Smooth muscle cell (in vitro differentiated cells): Measurements from ENCODE around the gene OSM. TPM values are rescaled to one million over a fixed set of nuclear protein-coding genes. Genes with fewer than 3 reads are reported as not detected.
A peak's percentile ranks its signal among the peaks of the same experiment; 100 is the strongest.

Experiments
- DNase-seq: peaks from one replicate; lab custom pipeline; 2025; ENCODE audit not compliant: unreplicated experiment; lab: John Stamatoyannopoulos, UW
- H2AFZ ChIP-seq: fragments of 200-600 bp; sonication (generic); 2 replicates; pipeline ENCODE4 v1.6.0; 2016; ENCODE audit warnings: antibody characterized with exemption, low read depth, mild to moderate bottlenecking
- H3F3A ChIP-seq: fragments of 200-600 bp; sonication (generic); 2 replicates; pipeline ENCODE4 v1.6.0; 2017; ENCODE audit warnings: antibody characterized with exemption, low read depth
- H3K27ac ChIP-seq: fragments of 200-600 bp; sonication (generic); 2 replicates; pipeline ENCODE4 v1.5.1; 2016; ENCODE audit warnings: low read depth, mild to moderate bottlenecking
- H3K27me3 ChIP-seq: fragments of 200-600 bp; sonication (generic); 2 replicates; pipeline ENCODE4 v1.6.1; 2016; ENCODE audit warnings: low read depth, mild to moderate bottlenecking
- H3K36me3 ChIP-seq: fragments of 200-600 bp; sonication (generic); 2 replicates; pipeline ENCODE4 v1.5.1; 2016; ENCODE audit warnings: low read depth
- H3K4me1 ChIP-seq: fragments of 200-600 bp; sonication (generic); 2 replicates; pipeline ENCODE4 v1.5.1; 2016; ENCODE audit warnings: low read depth
- H3K4me2 ChIP-seq: fragments of 200-600 bp; sonication (generic); 2 replicates; pipeline ENCODE4 v1.6.0; 2016; ENCODE audit warnings: mild to moderate bottlenecking
- H3K4me3 ChIP-seq: fragments of 200-600 bp; sonication (generic); 2 replicates; pipeline ENCODE4 v1.5.1; 2016; ENCODE audit warnings: mild to moderate bottlenecking
- H3K79me2 ChIP-seq: fragments of 200-600 bp; sonication (generic); 2 replicates; pipeline ENCODE4 v1.6.0; 2016; ENCODE audit warnings: low read depth, mild to moderate bottlenecking
- H3K9ac ChIP-seq: fragments of 200-600 bp; sonication (generic); 2 replicates; pipeline ENCODE4 v1.6.0; 2016; ENCODE audit warnings: low read depth
- H3K9me3 ChIP-seq: fragments of 200-600 bp; sonication (generic); replicated peaks from 2 replicates; pipeline ENCODE4 v1.5.1; 2016; ENCODE audit warnings: low read depth
- H4K20me1 ChIP-seq: fragments of 200-600 bp; sonication (generic); 2 replicates; pipeline ENCODE4 v1.6.0; 2016; ENCODE audit warnings: low read depth
- CTCF ChIP-seq: fragments of 200-600 bp; sonication (generic); IDR thresholded peaks from 2 replicates; pipeline ENCODE4 v1.5.1; 2017; ENCODE audit warnings: borderline replicate concordance, mild to moderate bottlenecking, antibody characterized with exemption; ENCODE audit not compliant: insufficient read depth, poor library complexity, severe bottlenecking
- WGBS: methylation state at CpG from one replicate; pipeline ENCODE4 v1.1.7; 2016; ENCODE audit warnings: low lambda C conversion rate; 5-methylcytosine and 5-hydroxymethylcytosine counted together
- polyA plus RNA-seq: library from polyadenylated mRNA; unstranded; fragments of >200 nt; fragmentation: Nextera tagmentation; extraction: Ambion mirVana; gene quantifications from 2 replicates; pipeline ENCODE4 v1.2.1, GENCODE V29; 2016
- total RNA-seq: library from RNA; depleted of rRNA; stranded (reverse); fragments of >200 nt; gene quantifications from 2 replicates; pipeline ENCODE4 v1.2.3, GENCODE V29; 2014

The OSM gene
- total and polyA plus RNA-seq, 2 experiments from 2014 or later, result 0.14 to 0.27 TPM

GRCh38 chr22:30313527-30314363 is 47.1 kb upstream of the OSM start:
- no peaks in the 10 kb centered on the region for H3K9me3 ChIP-seq
- peak overlapping the region; percentile 74 for H3K27ac ChIP-seq
- peaks cover 93% of the 10 kb centered on the region for H3K79me2 ChIP-seq
- H3K4me1 ChIP-seq, result peaks cover 20% of the 10 kb centered on the region
- no peak overlapping the region for H3K4me2 ChIP-seq
- H3K9ac ChIP-seq, result peak overlapping the region; percentile 17
- H3K36me3 ChIP-seq, result no peaks in the 10 kb centered on the region
- H2AFZ ChIP-seq, result no peak overlapping the region
- WGBS, result 79% methylated on average over 6 of the region's 8 CpGs
- H3K4me3 ChIP-seq, result no peak overlapping the region
- DNase-seq, result no peak
- H4K20me1 ChIP-seq, result peaks cover 99% of the 10 kb centered on the region
- H3F3A ChIP-seq, result peaks cover 27% of the 10 kb centered on the region
- no peak for TF ChIP-seq CTCF
- H3K27me3 ChIP-seq, result no peaks in the 10 kb centered on the region

DNA sequence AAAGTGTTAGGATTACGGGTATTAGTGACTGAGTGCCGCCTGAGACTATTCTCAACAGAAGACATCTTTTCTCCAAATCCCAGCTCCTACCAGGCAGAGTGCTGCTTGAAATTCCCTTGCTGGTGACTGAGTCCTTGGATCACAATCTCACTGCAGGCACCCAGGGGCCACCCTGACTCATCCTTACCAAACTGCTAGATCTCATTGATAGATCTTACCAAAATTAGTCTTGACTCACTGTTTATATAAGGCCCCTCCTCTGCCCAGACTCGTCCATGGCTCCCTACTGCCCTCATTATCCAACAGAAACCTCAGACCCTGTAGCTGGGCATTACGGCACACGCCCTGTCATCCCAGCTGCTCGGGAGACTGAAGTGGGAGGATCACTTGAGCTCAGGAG is 45.4 kb upstream of the OSM start:
- WGBS, result 34% methylated on average over 6 of the region's 6 CpGs
- no peaks in the 10 kb centered on the region for H3K36me3 ChIP-seq
- H3K27me3 ChIP-seq, result no peaks in the 10 kb centered on the region
- H3K9ac ChIP-seq, result peak overlapping the region; percentile 6
- TF ChIP-seq CTCF, result no peak
- peaks cover 99% of the 10 kb centered on the region for H4K20me1 ChIP-seq
- DNase-seq, result no peak
- H3K79me2 ChIP-seq, result peaks cover 93% of the 10 kb centered on the region
- H2AFZ ChIP-seq, result no peak overlapping the region
- H3K9me3 ChIP-seq, result no peaks in the 10 kb centered on the region
- H3K4me2 ChIP-seq, result peak overlapping the region; percentile 53
- no peak overlapping the region for H3K4me3 ChIP-seq
- H3F3A ChIP-seq, result peaks cover 27% of the 10 kb centered on the region
- H3K4me1 ChIP-seq, result peaks cover 20% of the 10 kb centered on the region
- H3K27ac ChIP-seq, result peak overlapping the region; percentile 62

- no peaks in the 10 kb centered on the region for H3K27me3 ChIP-seq
- H3K9ac ChIP-seq, result peak overlapping the region; percentile 4
- peaks cover 99% of the 10 kb centered on the region for H4K20me1 ChIP-seq
- 65% methylated on average over 8 of the region's 8 CpGs for WGBS
- H2AFZ ChIP-seq, result no peak overlapping the region
- peak overlapping the region; percentile 62 for H3K27ac ChIP-seq
- no peak overlapping the region for H3K4me3 ChIP-seq
- peaks cover 93% of the 10 kb centered on the region for H3K79me2 ChIP-seq
- H3K9me3 ChIP-seq, result no peaks in the 10 kb centered on the region
- peak overlapping the region; percentile 45 for H3K4me2 ChIP-seq
- DNase-seq, result no peak
- H3F3A ChIP-seq, result peaks cover 25% of the 10 kb centered on the region
- no peaks in the 10 kb centered on the region for H3K36me3 ChIP-seq
- peaks cover 20% of the 10 kb centered on the region for H3K4me1 ChIP-seq
- TF ChIP-seq CTCF, result no peak
These were observed 44.5 kb upstream of the OSM start for GRCh38 chr22:30310881-30311771.
